Spleen (tissue), 13 donors: ENCODE results near the gene C10orf53. TPM values are rescaled to one million over a fixed set of nuclear protein-coding genes. Genes with fewer than 3 reads are reported as not detected.

ENCODE experiments used
- DNase-seq: peaks from one replicate; pipeline ENCODE4 v3.0.0-alpha.2; 2020
- H3K27ac ChIP-seq, 8 donors: fragments of 200-600 bp; sonication (generic) in 7 of 8; 1 replicate in 4 of 8; 2 replicates in 4 of 8; pipeline versions ENCODE4 v1.5.0 to v1.8.0; 2016 to 2021; ENCODE audit warnings: inconsistent platforms in 4 of 8, mild to moderate bottlenecking in 4 of 8, moderate library complexity in 1 of 8
- H3K27me3 ChIP-seq, 7 donors: fragments of 200-600 bp; sonication (generic) in 6 of 7; replicated peaks in 1 of 7; 1 replicate in 4 of 7; 2 replicates in 3 of 7; pipeline versions ENCODE4 v1.5.0 to v1.8.0; 2016 to 2021; ENCODE audit warnings: inconsistent platforms in 3 of 7, mild to moderate bottlenecking in 1 of 7
- H3K36me3 ChIP-seq, 6 donors: fragments of 200-600 bp; sonication (generic) in 5 of 6; 1 replicate in 4 of 6; 2 replicates in 2 of 6; pipeline versions ENCODE4 v1.5.0 to v1.8.0; 2016 to 2021; ENCODE audit warnings: inconsistent platforms in 2 of 6
- H3K4me1 ChIP-seq, 6 donors: fragments of 200-600 bp; sonication (generic) in 5 of 6; 1 replicate in 3 of 6; 2 replicates in 3 of 6; pipeline versions ENCODE4 v1.5.0 to v1.8.0; 2016 to 2021; ENCODE audit warnings: inconsistent platforms in 3 of 6
- H3K4me3 ChIP-seq, 8 donors: fragments of 200-600 bp; sonication (generic) in 7 of 8; 1 replicate in 4 of 8; 2 replicates in 4 of 8; pipeline versions ENCODE4 v1.5.0 to v1.8.0; 2016 to 2021; ENCODE audit warnings: inconsistent platforms in 4 of 8, mild to moderate bottlenecking in 4 of 8, moderate library complexity in 2 of 8
- H3K9me3 ChIP-seq, 8 donors: fragments of 200-600 bp; sonication (generic) in 7 of 8; 1 replicate in 4 of 8; 2 replicates in 4 of 8; pipeline versions ENCODE4 v1.5.0 to v1.8.0; 2016 to 2021; ENCODE audit warnings: inconsistent platforms in 4 of 8
- POLR2A ChIP-seq, 3 donors: fragments of 450-650 bp; IDR thresholded peaks; one replicate each; pipeline ENCODE4 v1.5.1; 2017; ENCODE audit warnings: antibody characterized with exemption in 3 of 3, mild to moderate bottlenecking in 1 of 3
- POLR2AphosphoS5 ChIP-seq, 3 donors: sonication (generic); formaldehyde crosslinking; IDR thresholded peaks; one replicate each; pipeline ENCODE4 v1.5.1; 2017; ENCODE audit warnings: antibody characterized with exemption in 3 of 3
- WGBS, 5 donors: extraction: QIAGEN DNeasy Blood & Tissue Kit in 3 of 5; methylation state at CpG; one replicate each; pipeline versions ENCODE4 v1.1.5 to v1.1.7; 2013 to 2018; 5-methylcytosine and 5-hydroxymethylcytosine counted together
- intact Hi-C: fragments of 100-400 bp; cut with DNase I; formaldehyde crosslinking; loops from one replicate; pipeline ENCODE4 v1.15.0; 2023; ENCODE audit warnings: low total_unique reads
- long read RNA-seq, 2 donors: transcript quantifications; one replicate each; lab custom pipeline, GENCODE V29; 2026
- polyA plus RNA-seq, 3 donors: library from polyadenylated mRNA; stranded (reverse); fragments of 200-250 nt; gene quantifications; one replicate each; pipeline ENCODE4 v1.2.1, GENCODE V29; 2013
- total RNA-seq, 7 donors: library from RNA; depleted of rRNA in 3 of 7; stranded (reverse); fragments of >200 nt in 3 of 7; fragmentation: NEBNext Ultra II Directional in 4 of 7; extraction: Animal tissue kit (Norgen Biotek cat#: 25700) in 4 of 7; gene quantifications; one replicate each; pipeline versions ENCODE4 v1.1.0 to v1.2.1, GENCODE V29; 2016 to 2021
- TF ChIP-seq, protein P1 (sequence below), 11 experiments: fragments of 200-600 bp in 7 of 11; fragments of 450-650 bp in 4 of 11; sonication (generic) in 4 of 11; IDR thresholded peaks in 8 of 11; conservative IDR thresholded peaks in 3 of 11; 1 replicate in 7 of 11; 2 replicates in 4 of 11; pipeline versions ENCODE4 v1.4.0 to v1.8.0; 2016 to 2021; ENCODE audit warnings: antibody characterized with exemption in 11 of 11, inconsistent platforms in 4 of 11, mild to moderate bottlenecking in 1 of 11
- donor health status: healthy with polysubstance abuse.
- donor health status: DM: no; HTN: no; CAD: no; lungs with moderate emphysema.
- donor health status: DM: no; HTN: no; CAD: no.
- donor health status: Bipolar disorder and iron deficiency.
- donor health status: healthy.
- donor health status: DM: no; HTN: no; CAD: no.
- donor health status: DM: yes; HTN: yes; CAD: no.

Gene C10orf53, protein sequence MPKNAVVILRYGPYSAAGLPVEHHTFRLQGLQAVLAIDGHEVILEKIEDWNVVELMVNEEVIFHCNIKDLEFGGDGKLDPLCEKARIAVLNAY
- total RNA-seq (not detected), polyA plus RNA-seq (not detected)
- long read RNA-seq, donor 1: 0 reads
- long read RNA-seq, donor 2: 0 reads

DNA sequence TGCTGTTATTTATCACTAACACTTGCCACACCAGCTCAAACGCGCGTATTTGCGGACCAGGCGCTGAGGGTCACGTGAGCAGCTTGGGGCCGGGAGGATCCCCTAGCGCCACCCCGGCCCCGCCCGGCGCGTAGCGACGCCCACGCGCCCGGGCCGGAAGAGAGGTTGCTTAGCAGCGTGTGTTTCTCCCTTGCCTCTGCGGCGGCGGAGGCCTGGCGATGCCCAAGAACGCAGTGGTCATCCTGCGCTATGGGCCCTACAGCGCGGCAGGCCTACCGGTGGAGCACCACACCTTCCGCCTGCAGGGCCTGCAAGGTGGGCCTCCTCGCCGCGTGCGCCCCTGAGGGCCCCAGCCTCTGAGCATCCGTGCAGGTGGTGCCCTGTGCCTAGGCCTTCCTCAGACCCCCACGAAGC, at the start of gene C10orf53:
Gene C10orf53 (plus strand): TSS at position 172 of the 414 bp plus-strand sequence. CDS start 47 bp downstream, at position 219.
- TF ChIP-seq POLR2AphosphoS5 (IDR thresholded peaks at IDR 0.05) (no peak), POLR2A (IDR thresholded peaks at IDR 0.05) (no peak)
- TF ChIP-seq, protein P1, sequence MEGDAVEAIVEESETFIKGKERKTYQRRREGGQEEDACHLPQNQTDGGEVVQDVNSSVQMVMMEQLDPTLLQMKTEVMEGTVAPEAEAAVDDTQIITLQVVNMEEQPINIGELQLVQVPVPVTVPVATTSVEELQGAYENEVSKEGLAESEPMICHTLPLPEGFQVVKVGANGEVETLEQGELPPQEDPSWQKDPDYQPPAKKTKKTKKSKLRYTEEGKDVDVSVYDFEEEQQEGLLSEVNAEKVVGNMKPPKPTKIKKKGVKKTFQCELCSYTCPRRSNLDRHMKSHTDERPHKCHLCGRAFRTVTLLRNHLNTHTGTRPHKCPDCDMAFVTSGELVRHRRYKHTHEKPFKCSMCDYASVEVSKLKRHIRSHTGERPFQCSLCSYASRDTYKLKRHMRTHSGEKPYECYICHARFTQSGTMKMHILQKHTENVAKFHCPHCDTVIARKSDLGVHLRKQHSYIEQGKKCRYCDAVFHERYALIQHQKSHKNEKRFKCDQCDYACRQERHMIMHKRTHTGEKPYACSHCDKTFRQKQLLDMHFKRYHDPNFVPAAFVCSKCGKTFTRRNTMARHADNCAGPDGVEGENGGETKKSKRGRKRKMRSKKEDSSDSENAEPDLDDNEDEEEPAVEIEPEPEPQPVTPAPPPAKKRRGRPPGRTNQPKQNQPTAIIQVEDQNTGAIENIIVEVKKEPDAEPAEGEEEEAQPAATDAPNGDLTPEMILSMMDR (IDR thresholded peaks at IDR 0.05 in 8 of 11, conservative IDR thresholded peaks at IDR 0.05 in 3 of 11): no peak
- H3K4me3 ChIP-seq: peak within 1 kb of the TSS in 2 of 8 donors; percentile 8 to 25
- H3K4me1 ChIP-seq: no peaks in the 10 kb centered on the region
- H3K9me3 ChIP-seq: peaks cover 0 to 54% (median 24%) of the 10 kb centered on the region in 8 donors
- 12 to 15% (median 14%) methylated on average over 17 to 36 of the region's 36 CpGs for WGBS, 5 donors
- H3K36me3 ChIP-seq: no peaks in the 10 kb centered on the region
- DNase-seq: no peak
- intact Hi-C loops: no loop called here
- no peak within 1 kb of the TSS for H3K27ac ChIP-seq
- peaks cover 0 to 50% (median 12%) of the 10 kb centered on the region in 7 donors for H3K27me3 ChIP-seq

DNA sequence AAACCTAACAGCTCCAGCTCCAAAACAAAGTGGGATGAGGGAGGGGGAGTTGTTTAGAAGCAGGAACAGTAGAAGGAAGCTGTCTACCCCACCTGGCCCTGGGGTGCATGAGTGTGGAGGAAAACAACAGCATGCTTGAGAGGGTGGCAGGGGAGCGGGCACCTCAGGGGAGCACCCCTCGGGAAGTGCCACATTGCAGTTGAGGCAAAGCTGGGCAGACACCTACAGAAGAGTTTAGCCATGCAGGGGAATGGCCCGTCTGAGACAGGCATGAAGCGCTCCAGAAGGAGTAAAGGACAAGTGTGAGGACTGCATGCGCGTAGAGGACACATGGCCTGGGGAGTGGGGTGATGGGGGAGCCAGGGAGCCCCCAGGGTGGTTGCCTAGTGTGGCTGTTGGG, 47.5 kb upstream of the C10orf53 start:
- peak; percentile 46 for DNase-seq
- Histone ChIP-seq H3K27ac (no peak overlapping the region), H3K4me1 (no peaks in the 10 kb centered on the region), H3K4me3 (no peak overlapping the region), H3K9me3 (no peaks in the 10 kb centered on the region), H3K36me3 (no peaks in the 10 kb centered on the region), H3K27me3 (peaks cover 0 to 7% (median 0%) of the 10 kb centered on the region in 7 donors)
- TF ChIP-seq, protein P1 (IDR thresholded peaks at IDR 0.05 in 8 of 11, conservative IDR thresholded peaks at IDR 0.05 in 3 of 11): no peak
- no peak for TF ChIP-seq POLR2A (IDR thresholded peaks at IDR 0.05)
- no peak for TF ChIP-seq POLR2AphosphoS5 (IDR thresholded peaks at IDR 0.05)
- intact Hi-C loops: no loop called here
- 88 to 95% (median 90%) methylated on average over 6 of the region's 6 CpGs for WGBS, 5 donors

DNA sequence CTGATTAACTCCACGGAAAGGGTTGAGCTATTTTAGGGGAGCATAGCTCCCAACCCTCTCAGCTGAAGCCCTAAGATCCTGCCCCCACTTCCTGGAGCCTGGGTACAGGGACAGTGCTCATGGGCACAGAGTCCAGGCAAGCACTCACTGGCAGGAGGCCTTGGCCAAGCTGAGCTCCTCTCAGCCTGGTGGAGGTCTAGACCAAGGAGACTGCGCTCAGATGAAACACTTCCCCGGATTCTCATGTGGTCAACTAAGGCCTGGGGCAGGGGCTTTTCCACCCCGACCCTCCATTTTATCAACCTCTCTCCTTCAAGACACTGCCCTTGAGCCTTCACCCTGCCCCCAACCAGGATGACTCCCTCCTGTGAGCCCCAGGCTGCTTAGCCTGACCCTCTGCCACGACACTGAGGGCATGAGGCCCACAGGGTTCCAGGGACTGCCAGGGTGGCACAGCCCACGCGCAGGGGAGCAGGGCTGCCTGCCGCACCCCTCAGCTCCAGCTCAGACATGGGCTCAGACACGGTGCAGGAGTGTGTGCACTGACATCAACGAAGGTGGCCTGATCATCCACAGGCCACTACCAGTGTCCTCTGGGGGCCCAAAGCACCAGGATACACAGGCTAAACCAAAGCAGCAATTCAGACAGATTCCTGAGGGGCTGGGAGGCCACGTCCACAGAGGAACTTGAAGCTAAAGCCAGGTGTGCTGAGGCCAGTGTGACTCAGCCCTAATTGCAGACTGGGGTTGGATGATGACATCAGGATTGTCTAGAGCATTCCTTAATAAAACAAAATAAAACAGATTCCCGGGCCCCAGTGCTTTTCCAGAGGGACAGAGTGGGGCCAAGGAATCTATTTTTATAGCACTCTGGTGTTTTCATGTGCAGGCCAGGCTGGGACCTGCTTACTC, 46.8 kb upstream of the C10orf53 start:
- DNase-seq: peak; percentile 60
- Histone ChIP-seq H3K4me1 (no peaks in the 10 kb centered on the region), H3K9me3 (no peaks in the 10 kb centered on the region), H3K27ac (no peak overlapping the region), H3K36me3 (no peaks in the 10 kb centered on the region), H3K27me3 (peaks cover 0 to 13% (median 0%) of the 10 kb centered on the region in 7 donors), H3K4me3 (no peak overlapping the region)
- WGBS, 5 donors: 49 to 63% (median 54%) methylated on average over 7 to 12 of the region's 12 CpGs
- TF ChIP-seq POLR2AphosphoS5 (IDR thresholded peaks at IDR 0.05) (no peak), POLR2A (IDR thresholded peaks at IDR 0.05) (no peak)
- TF ChIP-seq, protein P1 (IDR thresholded peaks at IDR 0.05 in 8 of 11, conservative IDR thresholded peaks at IDR 0.05 in 3 of 11): no peak
- intact Hi-C loops: no loop called here
